Fibroblast of villous mesenchyme (primary cell): ENCODE data around the gene GC. TPM values are rescaled to one million over a fixed set of nuclear protein-coding genes. Genes with fewer than 3 reads are reported as not detected.
"Not testable (repeated sequence)": the region's sequence is repeated elsewhere in the genome, so short reads cannot be mapped to it uniquely, and the experiment has no call there.

Experiments
- DNase-seq: peaks from one replicate; pipeline ENCODE4 v3.0.0-alpha.2; 2010; ENCODE audit warnings: low read depth
- H3K4me3 ChIP-seq: 2 replicates; pipeline ENCODE4 v1.5.1; 2011; ENCODE audit warnings: low read depth, mild to moderate bottlenecking, low read length
- total RNA-seq: library from RNA; depleted of rRNA; stranded (reverse); fragments of >200 nt; gene quantifications from 2 replicates; pipeline ENCODE4 v1.2.3, GENCODE V29; 2012
- TF ChIP-seq, protein P1 (sequence below): IDR thresholded peaks from 2 replicates; pipeline ENCODE4 v1.5.1; 2012; ENCODE audit warnings: low read depth, mild to moderate bottlenecking, low read length; ENCODE audit not compliant: insufficient read depth

GC gene
- total RNA-seq, 1 donor, result not detected

- no peak for DNase-seq
- H3K4me3 ChIP-seq, result no peak overlapping the region
- TF ChIP-seq, protein P1, sequence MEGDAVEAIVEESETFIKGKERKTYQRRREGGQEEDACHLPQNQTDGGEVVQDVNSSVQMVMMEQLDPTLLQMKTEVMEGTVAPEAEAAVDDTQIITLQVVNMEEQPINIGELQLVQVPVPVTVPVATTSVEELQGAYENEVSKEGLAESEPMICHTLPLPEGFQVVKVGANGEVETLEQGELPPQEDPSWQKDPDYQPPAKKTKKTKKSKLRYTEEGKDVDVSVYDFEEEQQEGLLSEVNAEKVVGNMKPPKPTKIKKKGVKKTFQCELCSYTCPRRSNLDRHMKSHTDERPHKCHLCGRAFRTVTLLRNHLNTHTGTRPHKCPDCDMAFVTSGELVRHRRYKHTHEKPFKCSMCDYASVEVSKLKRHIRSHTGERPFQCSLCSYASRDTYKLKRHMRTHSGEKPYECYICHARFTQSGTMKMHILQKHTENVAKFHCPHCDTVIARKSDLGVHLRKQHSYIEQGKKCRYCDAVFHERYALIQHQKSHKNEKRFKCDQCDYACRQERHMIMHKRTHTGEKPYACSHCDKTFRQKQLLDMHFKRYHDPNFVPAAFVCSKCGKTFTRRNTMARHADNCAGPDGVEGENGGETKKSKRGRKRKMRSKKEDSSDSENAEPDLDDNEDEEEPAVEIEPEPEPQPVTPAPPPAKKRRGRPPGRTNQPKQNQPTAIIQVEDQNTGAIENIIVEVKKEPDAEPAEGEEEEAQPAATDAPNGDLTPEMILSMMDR, result no peak
These were observed 32.9 kb upstream of the GC start for GRCh38 chr4:71816676-71817303.

GRCh38 chr4:71814433-71814832, 30.6 kb upstream of the GC start:
- no peak for DNase-seq
- TF ChIP-seq, protein P1, result no peak
- H3K4me3 ChIP-seq, result no peak overlapping the region

GRCh38 chr4:71809805-71810204, 25.9 kb upstream of the GC start:
- DNase-seq, H3K4me3 ChIP-seq: not testable (repeated sequence)

DNA sequence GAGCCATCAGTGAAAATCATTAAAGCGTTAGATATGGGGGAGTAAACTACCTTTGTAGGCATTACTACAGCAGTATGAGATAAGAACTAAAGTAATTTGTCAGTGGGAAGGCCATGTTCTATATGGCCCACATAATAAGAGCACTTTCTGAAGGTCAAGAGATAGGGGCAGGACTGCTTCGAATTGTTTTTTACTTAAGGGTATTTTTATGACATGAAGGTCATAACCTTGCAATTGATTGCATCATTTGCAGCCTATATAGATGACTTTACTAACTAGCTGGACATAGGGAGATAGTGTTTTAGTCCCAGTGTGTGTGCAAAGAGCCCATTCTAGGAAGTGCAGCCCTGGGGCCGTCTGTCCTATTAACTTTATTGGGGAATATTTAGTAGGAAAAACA, 23.6 kb upstream of the GC start:
- no peak overlapping the region for H3K4me3 ChIP-seq
- DNase-seq, result no peak
- TF ChIP-seq, protein P1, result no peak

DNA sequence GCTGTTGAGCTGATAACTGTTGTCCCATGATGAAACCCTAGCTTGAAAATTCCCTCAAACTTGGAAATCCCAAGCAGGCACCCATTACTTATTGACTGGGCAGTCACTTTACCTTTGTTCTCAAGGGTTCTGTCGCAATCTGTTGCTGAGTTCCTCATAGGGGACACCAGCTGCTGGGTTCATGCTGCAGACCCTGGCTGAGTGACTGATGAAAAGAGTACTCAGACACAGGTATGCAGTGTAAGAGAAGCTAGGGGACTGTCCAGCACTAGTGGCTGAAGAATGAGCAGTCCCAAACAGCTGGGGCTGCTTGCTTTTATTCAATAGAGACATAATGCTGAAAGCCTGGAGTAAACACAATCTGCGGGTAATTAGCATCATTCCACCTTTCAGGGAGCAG, 21.4 kb upstream of the GC start:
- not testable (repeated sequence) for H3K4me3 ChIP-seq, DNase-seq

DNA sequence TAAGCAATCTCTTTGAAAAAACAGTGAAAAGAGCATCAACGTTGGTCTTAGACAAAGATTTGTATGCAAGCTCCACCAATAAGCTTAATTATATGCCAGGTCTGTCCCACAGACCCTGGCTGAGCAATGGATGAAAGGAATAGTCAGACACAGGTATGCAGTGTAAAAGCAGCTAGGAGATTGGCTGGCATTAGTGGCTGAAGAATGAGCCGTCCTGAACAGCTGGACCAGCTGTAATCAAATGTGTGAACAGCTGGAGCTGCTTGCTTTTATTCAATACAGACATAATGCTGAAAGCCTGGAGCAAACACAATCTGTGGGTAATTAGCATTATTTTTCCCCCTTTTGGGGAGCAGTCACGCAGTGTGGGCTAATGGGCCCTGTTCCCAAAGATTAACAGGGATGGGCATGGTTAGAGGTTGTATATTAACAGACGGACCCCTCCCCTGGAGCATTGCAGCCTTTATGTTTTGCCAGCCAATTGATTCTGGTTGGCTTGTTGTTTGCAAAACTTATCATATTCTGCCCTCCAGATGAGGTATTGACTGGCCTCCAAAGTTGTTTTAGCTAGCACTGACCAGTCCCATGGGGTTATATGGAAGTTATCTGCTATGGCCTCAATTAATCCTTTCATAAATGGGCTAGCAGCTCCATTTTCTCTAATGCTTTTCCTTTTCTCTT, 20.3 kb upstream of the GC start:
- not testable (repeated sequence) for DNase-seq, H3K4me3 ChIP-seq

DNA sequence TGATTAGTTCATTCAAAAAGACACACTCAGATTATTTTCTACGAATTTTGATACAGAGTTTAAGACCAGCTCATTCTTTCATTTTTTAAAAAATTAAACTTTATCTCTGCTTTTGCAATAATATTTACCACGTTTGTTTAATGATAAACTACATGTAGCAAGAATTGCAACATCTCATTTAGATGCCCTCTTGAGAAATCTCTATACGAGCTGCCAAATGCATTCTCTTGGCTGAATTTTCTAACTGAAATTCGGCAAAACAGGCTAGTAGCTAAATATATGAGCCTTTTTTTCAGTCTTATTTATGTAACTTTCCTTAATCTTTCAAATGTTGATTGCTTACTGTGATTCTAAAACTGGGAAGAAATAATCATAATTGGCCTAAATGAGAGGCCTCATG, 2.1 kb upstream of the GC start:
- no peak overlapping the region for H3K4me3 ChIP-seq
- no peak for DNase-seq
- TF ChIP-seq, protein P1, result no peak

GRCh38 chr4:71784569-71785197, 804 bp upstream of the GC start:
- no peak for DNase-seq
- TF ChIP-seq, protein P1, result no peak
- H3K4me3 ChIP-seq, result no peak overlapping the region
